CD4-positive, alpha-beta T cell treated with Interleukin-17A for 4 hours (primary cell): Measurements from ENCODE around the gene GPRIN3.
"Not testable (repeated sequence)": the region's sequence is repeated elsewhere in the genome, so short reads cannot be mapped to it uniquely, and the experiment has no call there.

Source experiments
- DNase-seq: peaks from one replicate; pipeline ENCODE4 v3.0.0-alpha.2; 2020; ENCODE audit warnings: mixed read lengths

Gene GPRIN3

DNA sequence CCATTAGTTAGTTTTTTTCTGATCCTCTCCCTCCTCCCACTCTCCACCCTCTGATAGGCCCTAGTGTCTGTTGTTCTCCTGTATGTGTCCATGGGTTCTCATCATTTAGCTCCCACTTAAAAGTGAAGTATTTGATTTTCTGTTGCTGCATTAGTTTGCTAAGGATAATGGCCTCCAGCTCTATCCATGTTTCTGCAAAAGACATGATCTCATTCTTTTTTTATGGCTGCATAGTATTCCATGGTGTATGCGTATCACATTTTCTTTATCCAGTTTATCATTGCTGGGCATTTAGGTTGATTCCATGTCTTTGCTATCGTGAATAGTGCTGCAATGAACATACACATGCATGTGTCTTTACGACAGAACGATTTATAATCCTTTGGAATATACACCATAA is 53.3 kb downstream of the GPRIN3 start:
- not testable (repeated sequence) for DNase-seq

DNA sequence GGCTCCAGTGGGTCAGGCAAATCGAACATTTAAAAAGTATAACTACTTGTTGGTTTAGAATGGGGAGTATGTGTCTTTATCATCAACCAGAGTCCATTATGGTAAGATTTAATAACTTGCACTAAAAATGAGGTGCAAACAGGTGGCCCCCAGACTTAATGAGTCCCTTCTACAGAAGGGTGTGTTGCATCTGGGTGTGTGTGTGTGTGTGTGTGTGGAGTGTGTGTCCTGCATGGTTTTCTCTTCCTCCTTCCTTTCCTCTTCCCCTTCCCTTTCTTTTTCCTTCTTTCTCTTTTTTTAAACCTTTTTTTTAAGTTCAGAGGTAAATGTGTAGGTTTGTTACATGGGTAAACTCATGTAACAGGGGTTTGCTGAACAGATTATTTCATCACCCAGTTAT is 53.7 kb downstream of the GPRIN3 start:
- no peak for DNase-seq

GRCh38 chr4:89253311-89253710 is 54.3 kb downstream of the GPRIN3 start:
- no peak for DNase-seq

DNA sequence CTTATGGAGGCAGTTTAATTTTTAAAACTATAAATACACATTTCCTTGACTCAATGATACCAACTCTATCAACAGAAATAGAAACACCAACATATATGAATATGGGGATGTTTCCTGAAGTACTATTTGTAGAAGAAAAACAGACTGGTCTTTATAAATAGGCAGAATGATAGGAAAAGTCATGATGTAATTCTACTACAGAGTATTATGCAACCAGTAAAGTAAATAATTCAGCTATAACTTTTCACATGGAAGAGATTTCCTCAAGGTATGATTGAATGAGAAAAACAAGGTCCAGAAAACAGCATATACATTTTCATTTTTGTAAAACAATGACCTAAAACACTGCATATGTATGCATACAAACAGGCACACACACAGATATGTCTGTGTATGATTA is 56.2 kb downstream of the GPRIN3 start:
- DNase-seq: no peak

DNA sequence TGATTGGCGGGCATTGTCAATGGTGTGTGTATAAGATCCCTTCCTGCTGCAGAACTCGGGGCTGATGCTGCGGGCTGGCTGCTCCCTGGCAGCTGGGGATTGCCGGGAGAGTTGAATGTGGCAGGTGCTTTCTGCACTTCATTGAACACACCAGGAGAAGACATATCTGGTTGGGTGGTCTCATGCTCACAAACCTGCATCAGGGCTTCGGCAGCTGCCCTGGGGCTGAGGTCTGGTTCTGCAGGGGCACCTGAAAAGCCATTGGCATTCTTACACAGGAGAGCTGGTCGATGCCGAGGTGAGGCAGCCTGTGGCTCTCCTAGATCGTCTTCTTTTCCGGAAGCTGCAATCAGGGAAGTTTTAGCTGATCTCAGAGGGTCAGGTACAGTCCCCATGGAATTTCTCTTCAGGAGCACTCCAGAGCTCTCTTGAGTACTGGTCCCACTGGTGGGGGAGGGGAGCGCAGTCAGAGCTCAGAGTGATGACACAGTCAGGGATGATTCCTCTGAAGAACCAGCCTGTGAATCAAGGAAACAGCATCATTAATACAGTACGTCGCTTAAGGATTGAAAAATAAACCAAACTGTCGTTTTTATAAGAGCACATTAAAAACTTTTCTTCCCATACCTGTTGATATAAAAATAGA is 57.8 kb downstream of the GPRIN3 start:
- DNase-seq: no peak

DNA sequence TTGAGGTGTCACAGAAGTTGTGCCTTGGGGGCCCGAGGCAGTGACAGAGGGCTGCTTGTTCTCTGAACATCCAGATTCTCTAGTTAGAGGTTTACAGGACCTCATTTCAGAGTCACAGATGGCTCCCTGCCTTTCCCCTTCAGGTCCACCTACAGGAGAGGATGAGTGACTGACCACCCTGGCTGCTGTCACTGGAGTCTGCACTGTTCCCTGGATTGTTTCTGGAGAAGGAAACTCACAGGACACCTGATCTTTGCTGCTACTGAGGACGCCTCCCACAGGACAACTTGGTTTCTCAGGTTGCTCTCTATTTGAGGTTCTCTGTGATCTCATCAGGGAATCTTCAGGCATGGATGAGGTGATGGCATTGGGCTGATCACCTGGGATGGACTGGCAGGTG is 58.3 kb downstream of the GPRIN3 start:
- DNase-seq: no peak

GRCh38 chr4:89248879-89249281 is 58.7 kb downstream of the GPRIN3 start:
- no peak for DNase-seq

DNA sequence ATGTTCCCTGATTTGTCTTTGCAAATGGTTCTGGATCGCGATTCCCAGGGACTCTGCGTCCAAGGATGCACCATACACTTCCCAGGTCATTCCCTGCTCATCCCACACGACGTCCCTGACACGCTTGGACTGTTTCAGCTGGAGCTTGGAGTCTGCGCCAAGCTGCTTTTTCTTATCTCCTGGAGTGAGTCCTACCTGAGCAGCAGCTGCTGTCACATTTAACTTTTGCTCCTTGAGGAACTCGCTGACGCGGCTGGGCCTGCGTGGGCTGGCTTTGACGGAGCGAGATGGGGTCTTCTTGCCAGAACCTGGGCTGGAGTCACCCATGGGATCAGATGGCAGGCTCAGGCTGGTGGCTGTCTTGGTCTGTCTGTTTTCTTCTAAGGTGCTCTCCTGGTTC is 59.6 kb downstream of the GPRIN3 start:
- DNase-seq: no peak

- DNase-seq: no peak
Measured at GRCh38 chr4:89245459-89245858, 62.1 kb downstream of the GPRIN3 start.

DNA sequence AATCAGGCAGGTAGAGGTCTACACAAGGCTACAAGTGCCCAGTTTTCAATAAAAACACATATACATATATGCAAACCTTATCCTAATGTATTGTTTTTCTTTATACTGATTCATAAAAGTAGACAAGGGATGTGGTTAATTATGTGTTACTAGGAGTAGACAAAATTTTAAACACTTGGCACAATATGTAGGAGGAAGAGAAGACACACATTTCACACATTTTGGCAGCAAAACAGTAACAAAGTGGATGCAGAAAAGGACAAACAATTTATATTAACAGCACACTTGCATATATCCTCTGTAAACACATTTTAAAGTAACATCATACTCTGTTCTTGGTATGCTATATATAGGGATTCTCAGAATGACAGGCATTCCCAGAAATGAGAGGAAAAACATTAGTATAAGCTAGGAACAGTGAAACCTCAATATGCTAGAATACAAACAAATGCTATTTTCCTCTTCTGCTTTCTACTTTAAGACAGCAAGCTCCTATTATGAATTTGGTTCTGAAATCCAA is 63.8 kb downstream of the GPRIN3 start:
- no peak for DNase-seq

DNA sequence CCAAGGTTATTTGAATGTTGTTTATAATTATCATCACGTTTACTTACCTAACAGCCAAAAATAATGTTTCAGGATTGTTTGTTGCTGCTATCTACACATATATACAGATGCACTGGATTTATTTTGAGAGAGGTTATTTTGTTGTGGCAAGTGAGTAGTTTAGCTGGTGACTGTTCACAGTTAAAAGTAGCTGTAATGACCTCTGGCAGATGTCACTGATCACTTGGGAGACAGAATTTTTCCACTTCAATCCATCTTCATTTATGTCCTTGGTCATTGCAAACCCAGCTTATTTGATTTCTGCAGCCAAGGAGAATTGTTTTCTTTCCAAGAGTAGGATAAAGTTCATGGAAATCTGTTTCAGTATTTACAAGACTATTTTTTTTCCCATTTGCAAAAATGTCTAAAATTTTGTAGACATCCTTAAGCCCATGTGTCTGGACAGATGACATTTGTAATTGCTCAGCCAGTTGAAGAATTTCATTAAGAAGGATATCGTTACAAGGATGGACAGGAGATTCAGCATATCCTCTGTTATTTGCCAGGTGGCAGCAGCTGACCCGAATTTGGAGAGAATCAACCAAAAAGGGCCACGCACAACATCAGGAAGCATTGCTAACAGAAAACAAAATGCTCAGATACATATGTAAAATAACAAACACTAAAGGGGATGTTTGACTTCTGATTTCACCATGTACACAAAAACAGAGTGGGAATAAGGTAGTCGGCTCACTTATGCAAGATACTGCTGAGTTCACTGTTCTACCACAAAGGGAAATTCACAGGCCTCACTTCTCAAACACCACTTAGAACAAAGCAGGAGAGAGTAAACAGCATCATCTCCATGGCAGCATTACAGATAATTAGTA is 64.5 kb downstream of the GPRIN3 start:
- DNase-seq: no peak

GRCh38 chr4:89242216-89242615 is 65.4 kb downstream of the GPRIN3 start:
- DNase-seq: no peak

- no peak for DNase-seq
Measured at GRCh38 chr4:89230271-89230670, 77.3 kb downstream of the GPRIN3 start.

DNA sequence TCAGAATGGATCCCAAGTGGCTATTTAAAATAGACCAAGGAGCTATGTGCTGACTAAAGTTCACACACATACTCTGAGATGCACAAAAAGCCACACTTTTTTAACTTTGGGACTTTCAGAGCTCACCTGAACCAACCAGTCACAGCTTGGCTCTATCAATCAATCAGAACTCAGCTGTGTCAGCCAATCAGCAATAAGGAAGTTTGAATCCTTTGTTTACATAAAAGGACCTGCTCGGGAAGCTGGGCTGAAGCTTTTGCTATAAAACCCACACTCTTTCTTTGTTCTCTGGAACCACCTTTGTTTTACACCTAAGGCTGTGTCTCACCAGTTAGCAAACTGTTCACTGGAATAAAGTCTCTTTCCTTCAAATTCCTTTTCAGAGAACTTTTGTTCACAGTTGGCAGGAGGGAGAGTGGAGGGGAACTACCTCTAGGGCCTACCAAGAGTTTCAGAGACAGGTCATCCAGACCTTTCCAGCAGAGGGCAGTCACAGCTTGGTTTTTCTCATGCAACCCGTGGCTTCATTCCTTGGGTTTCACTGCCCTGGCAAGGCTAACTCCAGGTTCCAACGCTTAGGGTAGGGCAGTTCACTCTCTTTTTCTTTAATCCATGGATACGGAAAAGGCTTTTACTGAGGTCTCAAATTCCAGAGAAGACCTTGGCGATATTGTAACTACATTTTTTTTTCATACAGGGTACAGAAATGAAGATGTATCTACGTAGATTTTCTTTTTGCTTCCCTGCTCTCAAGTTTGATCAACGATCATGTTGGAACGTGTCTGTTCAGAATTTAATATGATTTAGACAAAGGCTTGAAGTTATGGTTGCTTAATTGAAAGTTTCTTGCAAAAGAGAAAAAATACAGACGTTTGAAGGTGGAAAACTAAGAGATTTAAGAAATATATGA is 80.7 kb downstream of the GPRIN3 start:
- peak; percentile 85 for DNase-seq

DNA sequence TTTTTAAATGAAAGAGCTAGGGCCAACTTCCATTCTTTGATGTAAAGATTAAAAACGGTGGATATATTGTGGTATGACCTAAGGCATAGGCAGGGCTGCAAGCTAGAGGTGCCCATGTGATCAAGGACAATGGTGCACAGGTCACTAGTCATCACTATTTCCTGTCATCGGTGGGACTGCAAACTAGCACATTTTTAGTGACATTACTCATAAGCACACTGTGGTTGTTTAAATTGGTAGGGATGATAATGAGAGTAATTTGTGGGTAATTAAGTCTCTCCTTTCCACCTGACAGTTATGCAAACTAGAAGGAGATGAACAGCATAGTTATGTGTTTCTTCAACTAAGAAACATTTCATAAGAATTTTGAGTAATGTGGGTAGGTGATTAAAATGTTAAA is 85.4 kb downstream of the GPRIN3 start:
- no peak for DNase-seq

- DNase-seq: no peak
Measured at GRCh38 chr4:89221167-89221867, 86.3 kb downstream of the GPRIN3 start.

DNA sequence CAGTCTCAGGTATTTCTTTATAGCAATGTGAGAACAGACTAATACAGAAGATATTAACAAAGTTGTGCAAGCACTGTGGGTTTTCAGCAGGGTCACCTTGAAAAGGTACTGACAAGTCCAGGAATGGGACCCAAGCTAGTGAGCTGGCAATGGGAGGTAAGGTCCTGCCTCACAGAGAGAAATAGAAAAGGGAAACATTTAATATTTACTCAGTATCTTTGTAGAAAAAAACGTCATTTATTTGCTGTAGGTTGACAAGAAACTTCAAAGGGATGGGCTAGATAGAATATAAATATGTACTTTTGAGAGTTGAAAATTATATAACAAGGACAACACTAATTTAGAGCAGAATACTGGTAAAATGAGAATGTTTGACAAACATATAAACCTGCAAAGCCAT is 89.0 kb downstream of the GPRIN3 start:
- DNase-seq: no peak

- DNase-seq: no peak
Measured at GRCh38 chr4:89217604-89218003, 90.0 kb downstream of the GPRIN3 start.

GRCh38 chr4:89216866-89217265 is 90.7 kb downstream of the GPRIN3 start:
- DNase-seq: no peak

GRCh38 chr4:89216422-89216821 is 91.2 kb downstream of the GPRIN3 start:
- DNase-seq: no peak

DNA sequence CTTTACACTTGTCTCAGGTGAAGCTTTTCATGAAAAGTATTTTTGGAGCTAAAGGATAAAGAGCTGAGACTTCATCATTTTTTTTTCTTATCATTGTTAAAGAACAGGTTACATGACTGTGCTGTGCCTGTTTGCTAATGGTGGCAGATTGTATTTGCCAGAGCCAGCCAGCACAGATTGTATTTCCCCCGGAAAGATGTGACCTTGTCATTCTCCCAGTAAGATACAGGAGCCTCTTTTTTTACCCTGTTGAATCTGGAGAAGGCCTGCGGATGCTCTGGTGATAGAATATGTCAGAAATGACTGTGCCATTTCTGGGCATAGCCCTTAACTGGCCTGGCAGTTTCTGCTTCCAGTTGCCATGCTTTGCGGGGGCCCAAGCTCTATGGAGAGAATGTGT is 91.9 kb downstream of the GPRIN3 start:
- no peak for DNase-seq

- DNase-seq: no peak
Measured at GRCh38 chr4:89214308-89214707, 93.3 kb downstream of the GPRIN3 start.

- DNase-seq: no peak
Measured at GRCh38 chr4:89213382-89213701, 94.3 kb downstream of the GPRIN3 start.
